ENCODE results near the gene IL17REL. TPM values are rescaled to one million over a fixed set of nuclear protein-coding genes. Genes with fewer than 3 reads are reported as not detected.
A peak's percentile ranks its signal among the peaks of the same experiment; 100 is the strongest.

Gene IL17REL
- total and polyA plus RNA-seq, 2 of the 13 experiments (the other 11 are each of a cell fraction or from before 2014, with no cell fraction given), result not detected

GRCh38 chr22:49977578-49977977 lies 35.0 kb downstream of the IL17REL start (continued):
- TF ChIP-seq, protein P1, sequence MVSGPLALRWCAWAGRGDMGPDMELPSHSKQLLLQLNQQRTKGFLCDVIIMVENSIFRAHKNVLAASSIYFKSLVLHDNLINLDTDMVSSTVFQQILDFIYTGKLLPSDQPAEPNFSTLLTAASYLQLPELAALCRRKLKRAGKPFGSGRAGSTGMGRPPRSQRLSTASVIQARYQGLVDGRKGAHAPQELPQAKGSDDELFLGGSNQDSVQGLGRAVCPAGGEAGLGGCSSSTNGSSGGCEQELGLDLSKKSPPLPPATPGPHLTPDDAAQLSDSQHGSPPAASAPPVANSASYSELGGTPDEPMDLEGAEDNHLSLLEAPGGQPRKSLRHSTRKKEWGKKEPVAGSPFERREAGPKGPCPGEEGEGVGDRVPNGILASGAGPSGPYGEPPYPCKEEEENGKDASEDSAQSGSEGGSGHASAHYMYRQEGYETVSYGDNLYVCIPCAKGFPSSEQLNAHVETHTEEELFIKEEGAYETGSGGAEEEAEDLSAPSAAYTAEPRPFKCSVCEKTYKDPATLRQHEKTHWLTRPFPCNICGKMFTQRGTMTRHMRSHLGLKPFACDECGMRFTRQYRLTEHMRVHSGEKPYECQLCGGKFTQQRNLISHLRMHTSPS (CRISPR knock-in tag; IDR thresholded peaks at IDR 0.05; ENCODE audit: low read depth), result no peak
- TF ChIP-seq, protein P2, sequence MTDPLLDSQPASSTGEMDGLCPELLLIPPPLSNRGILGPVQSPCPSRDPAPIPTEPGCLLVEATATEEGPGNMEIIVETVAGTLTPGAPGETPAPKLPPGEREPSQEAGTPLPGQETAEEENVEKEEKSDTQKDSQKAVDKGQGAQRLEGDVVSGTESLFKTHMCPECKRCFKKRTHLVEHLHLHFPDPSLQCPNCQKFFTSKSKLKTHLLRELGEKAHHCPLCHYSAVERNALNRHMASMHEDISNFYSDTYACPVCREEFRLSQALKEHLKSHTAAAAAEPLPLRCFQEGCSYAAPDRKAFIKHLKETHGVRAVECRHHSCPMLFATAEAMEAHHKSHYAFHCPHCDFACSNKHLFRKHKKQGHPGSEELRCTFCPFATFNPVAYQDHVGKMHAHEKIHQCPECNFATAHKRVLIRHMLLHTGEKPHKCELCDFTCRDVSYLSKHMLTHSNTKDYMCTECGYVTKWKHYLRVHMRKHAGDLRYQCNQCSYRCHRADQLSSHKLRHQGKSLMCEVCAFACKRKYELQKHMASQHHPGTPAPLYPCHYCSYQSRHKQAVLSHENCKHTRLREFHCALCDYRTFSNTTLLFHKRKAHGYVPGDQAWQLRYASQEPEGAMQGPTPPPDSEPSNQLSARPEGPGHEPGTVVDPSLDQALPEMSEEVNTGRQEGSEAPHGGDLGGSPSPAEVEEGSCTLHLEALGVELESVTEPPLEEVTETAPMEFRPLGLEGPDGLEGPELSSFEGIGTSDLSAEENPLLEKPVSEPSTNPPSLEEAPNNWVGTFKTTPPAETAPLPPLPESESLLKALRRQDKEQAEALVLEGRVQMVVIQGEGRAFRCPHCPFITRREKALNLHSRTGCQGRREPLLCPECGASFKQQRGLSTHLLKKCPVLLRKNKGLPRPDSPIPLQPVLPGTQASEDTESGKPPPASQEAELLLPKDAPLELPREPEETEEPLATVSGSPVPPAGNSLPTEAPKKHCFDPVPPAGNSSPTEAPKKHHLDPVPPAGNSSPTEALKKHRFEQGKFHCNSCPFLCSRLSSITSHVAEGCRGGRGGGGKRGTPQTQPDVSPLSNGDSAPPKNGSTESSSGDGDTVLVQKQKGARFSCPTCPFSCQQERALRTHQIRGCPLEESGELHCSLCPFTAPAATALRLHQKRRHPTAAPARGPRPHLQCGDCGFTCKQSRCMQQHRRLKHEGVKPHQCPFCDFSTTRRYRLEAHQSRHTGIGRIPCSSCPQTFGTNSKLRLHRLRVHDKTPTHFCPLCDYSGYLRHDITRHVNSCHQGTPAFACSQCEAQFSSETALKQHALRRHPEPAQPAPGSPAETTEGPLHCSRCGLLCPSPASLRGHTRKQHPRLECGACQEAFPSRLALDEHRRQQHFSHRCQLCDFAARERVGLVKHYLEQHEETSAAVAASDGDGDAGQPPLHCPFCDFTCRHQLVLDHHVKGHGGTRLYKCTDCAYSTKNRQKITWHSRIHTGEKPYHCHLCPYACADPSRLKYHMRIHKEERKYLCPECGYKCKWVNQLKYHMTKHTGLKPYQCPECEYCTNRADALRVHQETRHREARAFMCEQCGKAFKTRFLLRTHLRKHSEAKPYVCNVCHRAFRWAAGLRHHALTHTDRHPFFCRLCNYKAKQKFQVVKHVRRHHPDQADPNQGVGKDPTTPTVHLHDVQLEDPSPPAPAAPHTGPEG (CRISPR knock-in tag; IDR thresholded peaks at IDR 0.05), result no peak
- TF ChIP-seq SP4 (CRISPR knock-in tag; IDR thresholded peaks at IDR 0.05), result no peak

- Histone ChIP-seq H3K79me2 (ENCODE audit: insufficient read depth, low read length) (no peaks in the 10 kb centered on the region), H3K4me3 (replicated peaks in 1 of 3; ENCODE audit: insufficient read depth in 1 of 3, low read depth in 2 of 3, low read length in 3 of 3) (no peak overlapping the region), H3K4me2 (ENCODE audit: low read depth, low read length) (no peak overlapping the region), H3K9ac (ENCODE audit: insufficient read depth, low read depth, low read length) (no peak overlapping the region), H3K27ac (ENCODE audit: extremely low read length, insufficient read depth, low read length) (no peak overlapping the region), H3K27me3 (ENCODE audit: control insufficient read depth in 1 of 2, insufficient read depth in 2 of 2, low read length in 2 of 2) (no peaks in the 10 kb centered on the region), H3K36me3 (replicated peaks in 1 of 2; ENCODE audit: control insufficient read depth in 1 of 2, insufficient read depth in 2 of 2, low read length in 2 of 2) (no peaks in the 10 kb centered on the region), H3K9me3 (ENCODE audit: low read length) (no peaks in the 10 kb centered on the region), H3K4me1 (ENCODE audit: insufficient read depth, low read length) (peaks cover 18% of the 10 kb centered on the region), H2AFZ (ENCODE audit: low read length) (no peak overlapping the region), H4K20me1 (ENCODE audit: insufficient read depth, low read length) (no peaks in the 10 kb centered on the region)
- ATAC-seq (no peak), FAIRE-seq (no peak), DNase-seq (ENCODE audit: low spot score) (no peak)
- ChIA-PET POLR2A (interaction anchor here (1.2 to 1.6 kb wide), 2 partner anchors 10 to 41 kb away, joined by 3 to 5 read pairs; no protein-coding TSS in a partner anchor), CTCF (ENCODE audit: low intra/inter-chr PET ratio, low total read pairs) (no interaction called here)
- intact Hi-C loops (cut with micrococcal nuclease; ENCODE audit: unreplicated experiment), result no loop called here
- 35% methylated on average over 15 of the region's 15 CpGs for WGBS (ENCODE audit: low lambda C conversion rate)
- in situ Hi-C loops (cut with HindIII; ENCODE audit: extremely low pct_ligation_motif_present, low pct_unique_long_range_greater_than_20kb), result no loop called here
- BruUV-seq (replicated peaks), result no TSS peak
- TF ChIP-seq SRF (IDR thresholded peaks at IDR 0.05; ENCODE audit: low read depth, low read length) (peak; percentile 77; the same call in 1 of the 2 replicates), ZSCAN5A (CRISPR knock-in tag; IDR thresholded peaks at IDR 0.05; ENCODE audit: borderline replicate concordance) (no peak), ZNF354B (CRISPR knock-in tag; IDR thresholded peaks at IDR 0.05) (no peak)
Observed at GRCh38 chr22:49976439-49977175, 36.0 kb downstream of the IL17REL start.

Data from HepG2 (cell line).